Naive B cell (primary cell): ENCODE measurements around the gene SNX27. TPM values are rescaled to one million over a fixed set of nuclear protein-coding genes. Genes with fewer than 3 reads are reported as not detected.
"Not testable (repeated sequence)": the region's sequence is repeated elsewhere in the genome, so short reads cannot be mapped to it uniquely, and the experiment has no call there.

Experiments
- ATAC-seq, 2 donors: fragments of 150-1000 bp; cut with Tn5 transposase; 2 replicates each; pipeline ENCODE4 v1.10.0; 2021; ENCODE audit warnings: low read depth in 2 of 2, mild to moderate bottlenecking in 2 of 2, moderate library complexity in 2 of 2
- DNase-seq: peaks from one replicate; pipeline ENCODE4 v3.0.0; 2022
- H3K27ac Mint-ChIP-seq, 6 donors: one replicate each; pipeline ENCODE4 v1.8.0; 2020 to 2022; ENCODE audit warnings: mild to moderate bottlenecking in 6 of 6, mixed read lengths in 6 of 6, moderate library complexity in 5 of 6, inconsistent platforms in 2 of 6
- H3K27me3 Mint-ChIP-seq, 3 donors: one replicate each; pipeline ENCODE4 v1.8.0; 2021 to 2022; ENCODE audit warnings: mixed read lengths in 3 of 3, mild to moderate bottlenecking in 1 of 3
- H3K36me3 Mint-ChIP-seq, 2 donors: one replicate each; pipeline ENCODE4 v1.8.0; 2020 to 2022; ENCODE audit warnings: mixed read lengths in 2 of 2, inconsistent platforms in 1 of 2, mild to moderate bottlenecking in 1 of 2
- H3K4me1 Mint-ChIP-seq, 3 donors: one replicate each; pipeline ENCODE4 v1.8.0; 2020 to 2022; ENCODE audit warnings: mixed read lengths in 3 of 3, inconsistent platforms in 1 of 3, mild to moderate bottlenecking in 1 of 3, moderate library complexity in 1 of 3
- H3K4me3 Mint-ChIP-seq, 8 donors: one replicate each; pipeline ENCODE4 v1.8.0; 2020 to 2022; ENCODE audit warnings: mild to moderate bottlenecking in 8 of 8, mixed read lengths in 8 of 8, moderate library complexity in 8 of 8, inconsistent platforms in 2 of 8
- H3K9me3 Mint-ChIP-seq, 7 donors: one replicate each; pipeline ENCODE4 v1.8.0; 2020 to 2022; ENCODE audit warnings: mixed read lengths in 7 of 7, mild to moderate bottlenecking in 5 of 7, inconsistent platforms in 2 of 7, moderate library complexity in 1 of 7
- polyA plus RNA-seq, 6 donors: library from polyadenylated mRNA; unstranded; fragments of 300-500 nt; fragmentation: Illumina TruSeq; gene quantifications; one replicate each; pipeline ENCODE4 v1.2.3, GENCODE V29; 2021; ENCODE audit warnings: low read depth in 6 of 6

SNX27 gene
- polyA plus RNA-seq, 6 donors from 2014 or later, result 4.2 to 17.2 (median 13.1) TPM

DNA sequence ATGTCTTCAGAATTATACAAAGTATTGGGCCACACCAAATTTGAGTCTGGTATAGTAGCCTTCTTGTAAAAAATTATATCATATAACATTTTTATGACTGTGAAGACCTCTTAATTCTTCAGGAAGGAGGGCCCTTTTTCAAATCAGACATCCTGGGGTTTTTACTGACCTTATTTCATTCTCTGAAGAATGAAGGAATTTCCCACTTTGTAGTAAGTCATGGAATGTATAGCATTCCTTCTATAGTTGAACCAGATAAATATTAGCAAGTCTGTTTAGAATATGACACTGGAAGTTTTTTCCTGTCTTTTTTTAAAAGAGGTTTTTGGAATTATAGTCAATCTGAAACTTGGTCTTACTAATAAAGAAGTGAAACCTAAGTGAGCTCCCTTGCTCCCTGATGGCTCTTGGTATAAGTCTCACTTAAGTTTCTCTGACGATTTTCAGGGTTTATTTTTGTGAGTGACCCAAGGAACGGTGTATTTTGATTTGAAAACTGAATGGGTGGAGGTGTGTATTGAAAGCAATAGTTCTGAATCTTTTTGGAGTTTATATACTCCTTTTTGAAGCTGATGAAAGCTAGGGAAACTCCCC, 23.7 kb downstream of the SNX27 start:
- H3K36me3 Mint-ChIP-seq, result peaks cover 0 to 3% of the 10 kb centered on the region in 2 donors
- H3K4me3 Mint-ChIP-seq, result no peak overlapping the region
- peaks cover 1 to 18% (median 9%) of the 10 kb centered on the region in 3 donors for H3K4me1 Mint-ChIP-seq
- peak overlapping the region in 2 of 6 donors; percentile 57 to 86 for H3K27ac Mint-ChIP-seq
- ATAC-seq, result no peak
- no peaks in the 10 kb centered on the region for H3K9me3 Mint-ChIP-seq
- no peaks in the 10 kb centered on the region for H3K27me3 Mint-ChIP-seq
- no peak for DNase-seq

DNA sequence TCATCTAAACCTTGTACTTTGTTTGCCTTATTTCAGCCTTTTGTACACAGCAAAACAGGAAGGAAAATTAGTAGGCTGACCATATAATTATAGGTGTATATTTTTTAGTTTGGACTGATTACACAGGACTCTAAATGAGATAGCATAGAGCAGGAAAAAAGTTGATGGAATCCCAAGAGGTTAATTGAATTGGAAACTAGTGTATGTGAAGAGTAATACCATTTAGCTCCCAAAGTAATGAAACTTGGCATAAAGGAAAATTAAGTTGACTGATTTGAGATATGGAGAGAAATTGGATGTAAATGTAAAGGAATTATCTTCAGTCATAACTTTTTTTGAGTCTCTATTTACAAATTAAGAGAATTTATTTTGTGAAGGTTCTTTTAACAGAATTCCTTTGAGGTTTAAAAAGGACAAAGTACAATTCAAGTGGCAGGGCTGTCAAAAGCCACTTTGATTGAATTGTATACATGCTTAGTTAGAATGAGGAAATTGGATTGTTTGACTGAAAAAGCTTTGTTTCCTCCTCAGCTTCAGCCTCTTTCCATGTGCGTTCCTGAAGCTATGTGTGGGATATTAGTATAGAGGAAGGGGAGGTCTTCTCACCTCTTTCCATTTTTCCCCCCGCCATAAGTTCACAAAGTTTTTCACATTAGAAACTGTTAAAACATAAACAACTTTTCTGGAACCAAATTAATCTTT, 26.4 kb downstream of the SNX27 start:
- DNase-seq (no peak), ATAC-seq (no peak)
- Mint-ChIP-seq H3K27ac (no peak overlapping the region), H3K9me3 (no peaks in the 10 kb centered on the region), H3K4me1 (peaks cover 6 to 15% (median 9%) of the 10 kb centered on the region in 3 donors), H3K4me3 (no peak overlapping the region), H3K36me3 (peaks cover 0 to 9% of the 10 kb centered on the region in 2 donors), H3K27me3 (no peaks in the 10 kb centered on the region)

- Mint-ChIP-seq H3K4me3 (peak overlapping the region in 1 of 8 donors; percentile 15), H3K27ac (no peak overlapping the region), H3K27me3 (no peaks in the 10 kb centered on the region), H3K36me3 (peaks cover 0 to 9% of the 10 kb centered on the region in 2 donors), H3K4me1 (peaks cover 6 to 11% (median 9%) of the 10 kb centered on the region in 3 donors), H3K9me3 (no peaks in the 10 kb centered on the region)
- DNase-seq (no peak), ATAC-seq (no peak)
Measured at GRCh38 chr1:151638812-151639211, 27.0 kb downstream of the SNX27 start.

- DNase-seq (no peak), ATAC-seq (no peak)
- H3K4me3 Mint-ChIP-seq, result no peak overlapping the region
- H3K9me3 Mint-ChIP-seq, result no peaks in the 10 kb centered on the region
- H3K27me3 Mint-ChIP-seq, result no peaks in the 10 kb centered on the region
- H3K36me3 Mint-ChIP-seq, result peaks cover 0 to 9% of the 10 kb centered on the region in 2 donors
- H3K4me1 Mint-ChIP-seq, result peaks cover 6 to 11% (median 9%) of the 10 kb centered on the region in 3 donors
- peak overlapping the region in 1 of 6 donors; percentile 33 for H3K27ac Mint-ChIP-seq
Measured at GRCh38 chr1:151639466-151639865, 27.6 kb downstream of the SNX27 start.

DNA sequence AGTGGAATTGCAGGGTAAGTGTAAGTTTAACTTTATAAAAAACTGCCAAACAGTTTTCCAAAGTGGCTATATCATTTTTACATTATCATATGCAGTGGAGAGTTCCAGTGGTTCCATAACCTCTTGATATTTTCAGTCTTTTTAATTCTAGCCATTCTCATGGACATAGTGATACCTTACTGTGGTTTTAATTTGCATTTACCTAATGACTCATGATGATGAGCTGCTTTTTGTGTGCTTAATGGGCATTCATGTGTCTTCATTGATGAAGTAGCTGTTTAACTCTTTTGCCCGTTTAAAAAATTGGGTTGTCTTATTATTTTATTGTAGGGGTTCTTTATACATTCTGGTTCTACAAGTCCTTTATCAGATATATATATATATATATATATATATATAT, 29.4 kb downstream of the SNX27 start:
- ATAC-seq (no peak), DNase-seq (no peak)
- Mint-ChIP-seq H3K36me3 (peaks cover 0 to 20% of the 10 kb centered on the region in 2 donors), H3K4me3 (no peak overlapping the region), H3K27ac (no peak overlapping the region), H3K27me3 (no peaks in the 10 kb centered on the region), H3K4me1 (peaks cover 4 to 20% (median 10%) of the 10 kb centered on the region in 3 donors), H3K9me3 (peaks cover 0 to 3% (median 0%) of the 10 kb centered on the region in 7 donors)

DNA sequence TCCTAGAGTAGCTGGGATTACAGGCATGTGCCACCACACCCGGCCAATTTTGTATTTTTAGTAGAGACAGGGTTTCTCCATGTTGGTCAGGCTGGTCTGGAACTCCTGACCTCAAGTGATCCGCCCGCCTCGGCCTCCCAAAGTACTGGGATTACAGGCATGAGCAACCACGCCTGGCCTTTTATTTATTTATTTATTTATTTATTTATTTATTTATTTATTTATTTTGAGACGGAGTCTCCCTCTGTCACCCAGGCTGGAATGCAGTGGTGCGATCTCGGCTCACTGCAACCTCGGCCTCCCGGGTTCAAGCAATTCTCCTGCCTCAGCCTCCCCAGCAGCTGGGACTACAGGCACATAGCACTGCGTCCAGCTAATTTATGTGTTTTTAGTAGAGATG, 31.2 kb downstream of the SNX27 start:
- DNase-seq, ATAC-seq, H3K27ac Mint-ChIP-seq, H3K9me3 Mint-ChIP-seq, H3K4me3 Mint-ChIP-seq, H3K27me3 Mint-ChIP-seq: not testable (repeated sequence)
- H3K4me1 Mint-ChIP-seq, result peaks cover 4 to 20% (median 9%) of the 10 kb centered on the region in 3 donors
- peaks cover 6 to 25% of the 10 kb centered on the region in 2 donors for H3K36me3 Mint-ChIP-seq

DNA sequence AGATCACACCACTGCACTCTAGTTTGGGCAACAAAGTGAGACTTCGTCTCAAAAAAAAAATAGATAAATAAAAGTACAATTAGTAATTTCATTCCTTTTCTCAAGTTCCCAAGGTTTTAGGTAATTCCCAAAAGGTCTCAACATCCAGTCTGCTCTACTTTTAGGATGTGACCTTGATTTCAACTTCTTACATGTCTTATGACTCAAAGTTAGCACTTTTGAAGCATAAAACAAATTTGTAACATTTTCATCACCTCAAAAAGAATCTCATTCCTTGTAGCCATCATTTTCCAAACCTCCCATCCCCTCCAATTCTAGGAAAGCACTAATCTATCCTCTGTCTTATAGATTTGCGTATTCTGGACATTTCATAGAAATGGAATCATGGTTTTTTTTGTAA, 32.2 kb downstream of the SNX27 start:
- Mint-ChIP-seq H3K36me3 (peaks cover 6 to 25% of the 10 kb centered on the region in 2 donors), H3K9me3 (peaks cover 0 to 3% (median 0%) of the 10 kb centered on the region in 7 donors), H3K27ac (no peak overlapping the region), H3K4me1 (peaks cover 4 to 20% (median 6%) of the 10 kb centered on the region in 3 donors), H3K4me3 (no peak overlapping the region), H3K27me3 (no peaks in the 10 kb centered on the region)
- ATAC-seq (no peak), DNase-seq (no peak)

- Mint-ChIP-seq H3K27ac (no peak overlapping the region), H3K27me3 (no peaks in the 10 kb centered on the region), H3K4me1 (peaks cover 7 to 16% (median 12%) of the 10 kb centered on the region in 3 donors), H3K36me3 (peaks cover 8 to 16% of the 10 kb centered on the region in 2 donors), H3K9me3 (peaks cover 0 to 2% (median 0%) of the 10 kb centered on the region in 7 donors), H3K4me3 (no peak overlapping the region)
- DNase-seq (no peak), ATAC-seq (no peak)
Measured at GRCh38 chr1:151653397-151653796, 41.5 kb downstream of the SNX27 start.

DNA sequence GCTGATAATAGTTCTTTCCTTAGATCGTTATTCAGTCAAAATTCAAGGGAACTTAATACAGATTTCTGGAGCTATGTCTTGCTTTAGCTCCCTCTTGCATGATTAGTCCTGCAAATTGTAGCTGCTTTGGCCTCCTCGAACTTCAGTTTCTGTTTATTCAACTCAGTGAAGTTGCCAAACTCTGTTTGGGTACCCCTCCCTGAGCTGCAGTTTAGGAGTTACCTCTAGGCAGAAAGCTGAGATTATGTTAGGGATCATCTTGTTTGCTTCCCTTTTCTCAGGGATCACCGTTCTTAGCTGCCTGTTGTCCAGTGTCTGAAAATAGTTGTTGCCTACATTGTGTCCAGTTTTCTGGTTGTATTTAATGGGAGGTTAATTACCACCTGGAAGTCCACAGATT, 43.5 kb downstream of the SNX27 start:
- Mint-ChIP-seq H3K36me3 (peaks cover 10 to 22% of the 10 kb centered on the region in 2 donors), H3K27me3 (no peaks in the 10 kb centered on the region), H3K4me1 (peaks cover 7 to 16% (median 12%) of the 10 kb centered on the region in 3 donors), H3K27ac (no peak overlapping the region), H3K4me3 (no peak overlapping the region), H3K9me3 (peaks cover 0 to 2% (median 0%) of the 10 kb centered on the region in 7 donors)
- DNase-seq, result no peak
- ATAC-seq, result no peak

GRCh38 chr1:151661751-151662150, 49.9 kb downstream of the SNX27 start:
- peaks cover 0 to 5% (median 0%) of the 10 kb centered on the region in 3 donors for H3K4me1 Mint-ChIP-seq
- peaks cover 20 to 24% of the 10 kb centered on the region in 2 donors for H3K36me3 Mint-ChIP-seq
- DNase-seq, result no peak
- H3K27ac Mint-ChIP-seq, result peak overlapping the region in 3 of 6 donors; percentile 17 to 51 (median 28)
- H3K4me3 Mint-ChIP-seq, result peak overlapping the region in 1 of 8 donors; percentile 45
- no peaks in the 10 kb centered on the region for H3K9me3 Mint-ChIP-seq
- no peaks in the 10 kb centered on the region for H3K27me3 Mint-ChIP-seq
- ATAC-seq, result no peak

- DNase-seq, result no peak
Measured at GRCh38 chr1:151668090-151668489, 56.2 kb downstream of the SNX27 start.

DNA sequence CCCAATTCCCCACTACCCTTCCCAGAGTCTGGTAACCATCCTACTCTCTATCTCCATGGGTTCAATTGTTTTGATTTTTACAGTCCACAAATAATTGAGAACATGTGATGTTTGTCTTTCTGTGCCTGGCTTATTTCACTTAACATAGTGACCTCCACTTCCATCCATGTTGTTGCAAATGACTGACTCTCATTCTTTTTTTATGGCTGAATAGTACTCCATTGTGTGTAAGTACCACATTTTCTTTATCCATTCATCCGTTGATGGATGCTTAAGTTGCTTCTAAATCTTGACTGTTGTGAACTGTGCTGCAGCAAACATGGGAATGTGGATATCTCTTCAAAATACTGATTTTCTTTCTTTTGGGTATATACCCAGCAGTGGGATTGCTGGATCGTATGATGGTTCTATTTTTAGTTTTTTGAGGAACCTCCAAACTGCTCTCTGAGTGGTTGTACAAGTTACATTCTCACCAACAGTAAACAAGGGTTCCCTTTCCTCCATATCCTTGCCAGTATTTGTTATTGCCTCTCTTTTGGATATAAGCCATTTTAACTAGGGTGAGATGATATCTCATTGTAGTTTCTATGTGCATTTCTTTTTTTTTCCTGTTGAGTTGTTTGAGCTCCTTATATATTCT, 58.3 kb downstream of the SNX27 start:
- Mint-ChIP-seq H3K36me3 (peaks cover 35 to 36% of the 10 kb centered on the region in 2 donors), H3K27ac (peak overlapping the region in 3 of 6 donors; percentile 38 to 75 (median 53))
- not testable (repeated sequence) for DNase-seq, H3K27me3 Mint-ChIP-seq, H3K4me3 Mint-ChIP-seq, H3K9me3 Mint-ChIP-seq, H3K4me1 Mint-ChIP-seq, ATAC-seq

More at GRCh38 chr1:151668090-151668489, 56.2 kb downstream of the SNX27 start:
- Mint-ChIP-seq H3K27ac (peak overlapping the region in 1 of 6 donors; percentile 44), H3K27me3 (no peaks in the 10 kb centered on the region), H3K4me1 (no peaks in the 10 kb centered on the region), H3K36me3 (peaks cover 17 to 32% of the 10 kb centered on the region in 2 donors), H3K9me3 (peaks cover 0 to 6% (median 0%) of the 10 kb centered on the region in 7 donors), H3K4me3 (no peak overlapping the region)
- no peak for ATAC-seq

GRCh38 chr1:151673407-151673806, 61.6 kb downstream of the SNX27 start:
- no peak for DNase-seq
- no peak for ATAC-seq
- Mint-ChIP-seq H3K27ac (peak overlapping the region in 1 of 6 donors; percentile 1), H3K27me3 (no peaks in the 10 kb centered on the region), H3K4me1 (no peaks in the 10 kb centered on the region), H3K9me3 (peaks cover 0 to 6% (median 0%) of the 10 kb centered on the region in 7 donors), H3K36me3 (peaks cover 35 to 36% of the 10 kb centered on the region in 2 donors), H3K4me3 (no peak overlapping the region)
